Measurements from ENCODE around the gene PRC1.

The PRC1 gene

DNA sequence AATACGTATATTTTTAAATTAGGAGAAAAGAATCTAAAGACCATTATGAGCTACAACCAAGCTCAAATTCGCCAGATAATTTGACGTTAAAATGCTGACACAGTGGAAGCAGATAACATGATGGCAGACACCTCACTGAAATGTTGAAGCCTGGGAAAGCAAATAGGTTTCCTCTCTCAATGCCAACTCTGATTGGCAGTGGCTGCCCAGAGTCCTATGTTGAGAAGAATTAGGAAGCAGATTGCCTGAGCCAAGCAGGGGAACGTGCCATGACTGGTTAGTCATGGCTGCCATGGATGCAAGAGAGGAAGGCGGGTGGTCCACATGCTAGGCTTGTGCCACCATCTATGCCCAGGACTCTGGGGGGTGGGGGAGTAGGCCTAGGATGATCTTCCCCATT lies 56.1 kb downstream of the PRC1 start:
- no peak for DNase-seq (ENCODE audit: extremely low read depth, low read depth)

DNA sequence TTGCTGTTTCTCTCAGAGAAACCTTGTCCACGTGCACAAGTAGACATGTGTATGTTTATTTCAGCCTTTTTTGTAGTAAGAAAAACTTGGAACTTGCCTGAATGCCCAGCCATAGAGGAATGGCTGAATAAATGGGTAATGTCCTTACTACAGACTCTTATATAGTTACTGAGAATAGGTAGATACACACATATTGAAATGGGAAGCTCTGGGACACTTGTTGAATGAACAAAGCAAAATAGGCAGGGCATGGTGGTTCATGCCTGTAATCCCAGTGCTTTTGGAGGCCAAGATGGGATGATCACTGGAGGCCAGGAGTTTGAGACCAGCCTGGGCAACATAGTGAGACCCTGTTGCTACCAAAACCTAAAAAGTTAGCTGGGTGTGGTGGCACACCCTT lies 57.5 kb downstream of the PRC1 start:
- no peak for DNase-seq (ENCODE audit: extremely low read depth, low read depth)
- TF ChIP-seq, protein P1, sequence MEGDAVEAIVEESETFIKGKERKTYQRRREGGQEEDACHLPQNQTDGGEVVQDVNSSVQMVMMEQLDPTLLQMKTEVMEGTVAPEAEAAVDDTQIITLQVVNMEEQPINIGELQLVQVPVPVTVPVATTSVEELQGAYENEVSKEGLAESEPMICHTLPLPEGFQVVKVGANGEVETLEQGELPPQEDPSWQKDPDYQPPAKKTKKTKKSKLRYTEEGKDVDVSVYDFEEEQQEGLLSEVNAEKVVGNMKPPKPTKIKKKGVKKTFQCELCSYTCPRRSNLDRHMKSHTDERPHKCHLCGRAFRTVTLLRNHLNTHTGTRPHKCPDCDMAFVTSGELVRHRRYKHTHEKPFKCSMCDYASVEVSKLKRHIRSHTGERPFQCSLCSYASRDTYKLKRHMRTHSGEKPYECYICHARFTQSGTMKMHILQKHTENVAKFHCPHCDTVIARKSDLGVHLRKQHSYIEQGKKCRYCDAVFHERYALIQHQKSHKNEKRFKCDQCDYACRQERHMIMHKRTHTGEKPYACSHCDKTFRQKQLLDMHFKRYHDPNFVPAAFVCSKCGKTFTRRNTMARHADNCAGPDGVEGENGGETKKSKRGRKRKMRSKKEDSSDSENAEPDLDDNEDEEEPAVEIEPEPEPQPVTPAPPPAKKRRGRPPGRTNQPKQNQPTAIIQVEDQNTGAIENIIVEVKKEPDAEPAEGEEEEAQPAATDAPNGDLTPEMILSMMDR (IDR thresholded peaks at IDR 0.05; ENCODE audit: low read depth, low read length), result no peak

More for the DNA sequence above, 56.1 kb downstream of the PRC1 start:
- TF ChIP-seq, protein P1 (IDR thresholded peaks at IDR 0.05; ENCODE audit: low read depth, low read length), result no peak

DNA sequence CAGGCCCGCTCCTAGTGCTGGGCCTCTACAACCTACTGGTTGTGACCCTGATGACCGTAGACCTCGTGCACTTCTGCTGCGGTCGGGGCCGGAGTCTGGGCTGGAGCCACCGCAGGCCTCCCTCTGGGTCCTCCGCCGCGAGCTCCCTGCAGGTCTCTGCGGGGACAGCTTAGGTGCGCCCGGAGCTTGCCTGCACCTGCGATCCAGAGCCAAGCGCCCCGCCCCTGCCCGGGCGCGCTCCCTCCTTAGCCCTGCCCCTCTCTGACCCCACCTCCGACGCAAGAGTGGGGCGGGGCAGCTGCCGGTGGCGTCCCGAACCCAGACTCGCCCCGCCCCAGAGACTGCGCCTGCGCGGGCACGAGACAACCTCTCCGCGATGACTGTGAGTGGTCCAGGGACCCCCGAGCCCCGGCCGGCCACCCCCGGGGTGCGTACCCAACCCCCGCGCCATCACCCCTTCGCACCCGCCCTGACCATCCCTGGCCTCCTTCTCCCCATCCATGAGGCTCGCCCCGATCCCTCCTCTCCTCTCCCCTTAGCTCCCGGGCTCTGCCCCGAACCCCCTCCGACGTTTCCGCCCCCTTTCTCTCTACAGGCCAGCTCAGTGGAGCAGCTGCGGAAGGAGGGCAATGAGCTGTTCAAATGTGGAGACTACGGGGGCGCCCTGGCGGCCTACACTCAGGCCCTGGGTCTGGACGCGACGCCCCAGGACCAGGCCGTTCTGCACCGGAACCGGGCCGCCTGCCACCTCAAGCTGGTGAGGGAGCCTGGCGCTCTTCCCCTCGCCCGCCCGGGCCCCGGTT lies 59.2 kb downstream of the PRC1 start, which contains the start of gene UNC45A:
Gene UNC45A, plus strand, starts transcription at position 337 of the 803 bp plus-strand sequence. Its CDS starts 40 bp downstream, at position 377.
- TF ChIP-seq, protein P1 (IDR thresholded peaks at IDR 0.05; ENCODE audit: low read depth, low read length), result no peak; the same call in 1 of the 2 replicates
- peak; percentile 38 for DNase-seq (ENCODE audit: extremely low read depth, low read depth)

DNA sequence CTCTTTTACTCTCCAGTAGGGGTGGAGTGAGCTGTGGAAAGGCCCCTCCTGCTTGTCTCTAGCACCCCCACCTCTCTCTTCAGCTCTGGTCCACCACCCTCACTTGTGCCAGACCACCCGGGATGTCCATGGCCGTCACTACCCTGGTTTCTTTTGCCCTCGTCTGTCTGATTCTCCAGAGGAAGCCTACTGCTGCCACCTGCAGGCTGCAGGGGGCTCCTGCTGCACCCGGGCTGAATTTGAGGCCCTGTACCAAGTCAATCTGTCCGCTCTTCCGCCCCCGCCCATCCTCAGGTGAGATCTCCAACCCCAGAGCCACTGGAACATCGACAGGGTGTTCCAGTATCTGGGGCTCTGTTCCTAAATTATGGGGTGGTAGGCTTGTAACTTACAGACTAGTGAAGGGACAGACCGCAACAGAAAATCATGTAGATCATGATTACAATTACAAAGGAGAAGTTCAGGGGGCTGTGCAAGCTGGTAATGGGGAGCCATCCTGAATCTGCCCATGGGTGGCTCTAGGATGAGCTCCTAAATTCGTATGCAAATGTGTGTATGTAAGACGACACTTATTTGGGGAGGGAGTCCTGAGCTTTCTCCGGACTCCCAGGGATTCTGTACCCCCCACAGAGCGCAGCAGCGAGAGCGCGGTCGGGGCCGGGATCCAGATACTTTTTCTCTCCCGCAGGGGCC lies 59.9 kb downstream of the PRC1 start:
- TF ChIP-seq, protein P1 (IDR thresholded peaks at IDR 0.05; ENCODE audit: low read depth, low read length), result peak; percentile 96
- DNase-seq (ENCODE audit: extremely low read depth, low read depth), result peak; percentile 49

DNA sequence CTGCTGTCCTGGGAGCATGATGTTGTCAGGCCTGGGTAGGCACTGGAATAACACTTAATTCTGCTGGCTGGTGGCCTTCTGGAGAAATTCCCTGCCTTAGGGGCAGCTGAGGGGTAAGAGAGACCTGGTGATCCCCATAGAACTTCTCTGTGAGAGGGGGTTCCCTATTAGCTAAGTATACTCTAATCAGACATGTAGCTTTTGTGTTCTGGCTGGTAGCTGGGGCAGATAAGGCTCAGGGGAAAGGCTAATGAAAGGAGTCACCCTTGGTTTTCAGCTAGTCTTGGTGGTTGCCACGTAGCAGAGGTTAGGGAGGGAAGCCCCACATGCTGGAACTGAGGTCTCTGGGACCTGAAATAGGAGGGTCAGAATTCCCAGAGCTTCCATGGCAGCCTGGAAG lies 61.0 kb downstream of the PRC1 start:
- TF ChIP-seq, protein P1 (IDR thresholded peaks at IDR 0.05; ENCODE audit: low read depth, low read length), result no peak
- no peak for DNase-seq (ENCODE audit: extremely low read depth, low read depth)

DNA sequence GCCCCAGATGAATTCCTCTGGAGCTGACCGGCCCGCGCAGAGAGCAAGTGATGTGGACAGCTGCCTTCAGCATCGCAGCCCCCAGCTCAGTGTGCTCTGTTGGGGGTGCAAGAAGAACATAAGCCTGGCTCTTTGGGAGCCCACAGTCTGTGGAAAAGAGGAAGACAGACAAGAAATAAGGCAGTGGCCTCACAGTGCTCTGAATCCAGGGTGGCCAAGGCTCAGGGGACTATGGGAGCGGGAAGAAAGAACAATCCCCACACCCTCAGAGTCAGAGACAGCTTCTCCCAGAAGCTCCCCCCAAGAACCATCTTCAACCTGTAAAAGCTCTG lies 61.7 kb downstream of the PRC1 start:
- TF ChIP-seq, protein P1 (IDR thresholded peaks at IDR 0.05; ENCODE audit: low read depth, low read length), result no peak
- no peak for DNase-seq (ENCODE audit: extremely low read depth, low read depth)
